Measurements from ENCODE around the gene ZNF185. TPM values are rescaled to one million over a fixed set of nuclear protein-coding genes. Genes with fewer than 3 reads are reported as not detected.

ZNF185 gene
- total RNA-seq, 1 donor from 2014 or later, result 2.6 TPM

DNA sequence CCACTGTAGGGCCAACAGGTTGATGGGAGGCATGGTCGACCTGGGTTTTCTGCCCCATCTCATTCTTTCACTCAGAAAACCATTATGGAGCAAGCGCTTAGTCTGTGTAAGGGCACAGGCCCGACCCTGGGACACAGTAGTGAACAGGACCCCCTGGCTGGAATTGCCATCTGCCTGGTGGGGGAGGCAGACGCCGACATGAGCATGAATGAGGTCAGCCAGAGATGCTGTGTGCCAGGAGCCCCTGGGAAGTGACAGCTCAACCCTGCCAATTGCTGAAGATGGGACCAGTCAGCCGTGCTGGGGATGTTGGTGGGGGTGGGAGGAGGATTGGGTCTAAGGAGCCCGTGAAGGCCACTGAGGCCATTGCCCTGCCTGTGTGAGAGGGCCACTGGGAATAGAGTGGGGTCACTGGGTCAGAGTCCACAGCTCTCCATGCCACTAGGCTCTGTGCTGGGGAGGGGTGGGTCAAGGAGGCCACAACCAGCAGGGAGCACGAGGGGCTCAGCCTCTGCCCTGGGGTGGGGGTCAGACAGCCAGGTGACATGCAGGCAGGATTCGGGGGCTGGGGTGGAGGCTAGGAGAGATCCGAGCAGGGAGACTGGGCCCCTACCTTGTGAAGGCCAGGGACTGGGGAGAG, 31.0 kb downstream of the ZNF185 start:
- DNase-seq (ENCODE audit: low read depth, low spot score), result no peak
- H3K9me3 Mint-ChIP-seq, result no peaks in the 10 kb centered on the region
- H3K4me3 Mint-ChIP-seq, result no peak overlapping the region
- no peak for TF ChIP-seq CTCF (conservative IDR thresholded peaks at IDR 0.05)
- H3K4me1 Mint-ChIP-seq, result peaks cover 18% of the 10 kb centered on the region
- H3K36me3 Mint-ChIP-seq (ENCODE audit: low read depth), result no peaks in the 10 kb centered on the region
- H3K27me3 Mint-ChIP-seq (ENCODE audit: low read depth), result no peaks in the 10 kb centered on the region
- no peak overlapping the region for H3K27ac Mint-ChIP-seq (ENCODE audit: unreplicated experiment)

DNA sequence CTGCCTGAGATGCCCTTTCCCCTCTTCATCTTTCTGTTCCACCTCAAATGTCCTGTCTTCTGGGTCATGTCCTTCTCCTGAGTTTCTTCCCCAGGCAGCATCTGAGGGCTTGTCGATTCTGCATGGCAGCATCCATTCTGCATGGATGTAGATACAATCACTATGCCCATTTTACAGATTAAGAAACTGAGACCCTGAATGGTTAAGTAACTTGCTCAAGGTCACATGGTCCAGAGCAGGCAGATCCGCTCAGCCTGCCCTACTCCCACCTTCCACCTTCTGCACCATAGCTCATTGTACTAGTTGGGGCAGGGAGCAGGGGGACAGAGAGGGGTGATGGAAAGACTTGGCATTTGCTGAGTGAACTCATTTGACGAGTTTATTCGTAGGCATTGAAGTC, 32.0 kb downstream of the ZNF185 start:
- Mint-ChIP-seq H3K4me1 (peaks cover 18% of the 10 kb centered on the region), H3K36me3 (ENCODE audit: low read depth) (no peaks in the 10 kb centered on the region), H3K27ac (ENCODE audit: unreplicated experiment) (no peak overlapping the region), H3K4me3 (no peak overlapping the region), H3K27me3 (ENCODE audit: low read depth) (no peaks in the 10 kb centered on the region), H3K9me3 (no peaks in the 10 kb centered on the region)
- TF ChIP-seq CTCF (conservative IDR thresholded peaks at IDR 0.05), result no peak
- DNase-seq (ENCODE audit: low read depth, low spot score), result no peak

DNA sequence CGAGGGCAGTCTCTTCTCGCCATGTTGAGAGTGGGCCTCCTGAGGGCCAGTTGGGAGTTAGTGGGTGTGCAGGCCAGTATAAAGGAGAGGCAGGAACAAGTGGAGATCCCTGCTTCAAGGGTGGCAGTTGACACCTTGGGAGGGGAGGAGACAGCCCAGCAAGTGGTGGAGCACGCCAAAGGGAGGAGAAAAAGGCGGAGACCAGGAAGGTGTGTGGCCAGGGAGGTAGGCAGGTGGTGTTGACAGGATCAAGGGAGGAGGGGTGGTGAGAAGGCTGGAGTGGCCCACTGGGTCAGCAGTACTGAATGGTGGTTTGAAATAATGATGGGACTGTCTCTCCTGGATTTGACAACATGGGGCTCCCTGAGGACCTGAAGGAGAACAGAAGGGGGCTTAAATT, 32.6 kb downstream of the ZNF185 start:
- Mint-ChIP-seq H3K27me3 (ENCODE audit: low read depth) (no peaks in the 10 kb centered on the region), H3K4me1 (peaks cover 18% of the 10 kb centered on the region), H3K4me3 (no peak overlapping the region), H3K27ac (ENCODE audit: unreplicated experiment) (no peak overlapping the region), H3K9me3 (no peaks in the 10 kb centered on the region), H3K36me3 (ENCODE audit: low read depth) (no peaks in the 10 kb centered on the region)
- TF ChIP-seq CTCF (conservative IDR thresholded peaks at IDR 0.05), result no peak
- no peak for DNase-seq (ENCODE audit: low read depth, low spot score)

DNA sequence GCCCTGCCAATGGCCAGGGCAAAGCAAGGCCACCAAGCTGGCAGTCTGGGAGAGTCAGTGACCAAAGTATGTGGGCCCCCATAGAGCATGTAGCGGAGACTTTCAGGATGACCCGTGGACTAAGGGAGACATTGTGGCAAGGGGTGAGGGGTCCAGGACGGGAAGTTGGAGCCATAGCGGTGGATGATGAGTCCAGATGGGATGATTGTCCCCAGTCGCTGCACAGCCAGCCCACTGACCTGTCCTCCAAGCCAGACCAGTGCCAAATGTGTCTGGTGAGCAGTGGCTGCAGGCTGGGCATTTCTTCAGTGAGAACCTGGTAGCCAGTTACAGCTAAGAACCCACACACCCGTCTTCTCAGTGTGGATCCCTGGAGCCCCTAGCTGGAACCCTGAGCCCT, 34.3 kb downstream of the ZNF185 start:
- no peaks in the 10 kb centered on the region for H3K27me3 Mint-ChIP-seq (ENCODE audit: low read depth)
- no peak for DNase-seq (ENCODE audit: low read depth, low spot score)
- H3K4me1 Mint-ChIP-seq, result peaks cover 8% of the 10 kb centered on the region
- H3K27ac Mint-ChIP-seq (ENCODE audit: unreplicated experiment), result no peak overlapping the region
- no peaks in the 10 kb centered on the region for H3K36me3 Mint-ChIP-seq (ENCODE audit: low read depth)
- no peak for TF ChIP-seq CTCF (conservative IDR thresholded peaks at IDR 0.05)
- no peak overlapping the region for H3K4me3 Mint-ChIP-seq
- no peaks in the 10 kb centered on the region for H3K9me3 Mint-ChIP-seq

DNA sequence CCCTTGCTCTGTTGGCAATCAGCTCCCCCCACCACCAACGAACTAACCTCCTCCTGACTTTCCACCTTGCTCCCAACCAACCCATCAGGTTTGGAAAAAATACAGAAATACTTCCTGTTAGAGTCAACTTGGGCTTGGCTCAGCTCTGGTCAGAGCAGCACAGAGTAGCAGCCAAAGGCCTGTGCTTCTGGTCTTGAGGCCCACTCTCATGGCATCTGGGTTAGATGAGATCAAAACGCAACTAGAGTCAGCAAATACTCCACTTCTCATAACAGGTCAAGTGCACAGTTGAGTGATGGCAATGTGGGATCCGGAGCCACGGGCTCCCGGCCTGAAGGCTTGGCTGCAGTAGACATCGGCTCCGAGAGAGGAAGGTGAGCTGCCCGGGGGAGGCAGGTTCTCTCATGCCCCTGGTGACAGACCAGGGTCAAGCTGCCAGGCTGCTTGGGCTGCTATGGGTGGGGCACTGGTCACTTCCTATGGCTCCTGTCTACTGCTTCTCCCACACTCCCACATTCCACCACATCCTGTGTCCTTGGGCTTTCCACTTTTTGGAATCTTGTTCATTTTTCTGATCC, 34.8 kb downstream of the ZNF185 start:
- Mint-ChIP-seq H3K9me3 (no peaks in the 10 kb centered on the region), H3K4me1 (peaks cover 5% of the 10 kb centered on the region)
- TF ChIP-seq CTCF (conservative IDR thresholded peaks at IDR 0.05), result no peak

More for the DNA sequence above, 34.8 kb downstream of the ZNF185 start:
- Mint-ChIP-seq H3K27me3 (ENCODE audit: low read depth) (no peaks in the 10 kb centered on the region), H3K4me3 (no peak overlapping the region), H3K27ac (ENCODE audit: unreplicated experiment) (no peak overlapping the region), H3K36me3 (ENCODE audit: low read depth) (no peaks in the 10 kb centered on the region)
- no peak for DNase-seq (ENCODE audit: low read depth, low spot score)
